ENCODE results near the gene MED27.

The MED27 gene

GRCh38 chr9:131815970-131816873 is 263.4 kb downstream of the MED27 start:
- no peaks in the 10 kb centered on the region for H3K4me1 ChIP-seq (ENCODE audit: control insufficient read depth in 1 of 2, insufficient read depth in 1 of 2, low read depth in 1 of 2, low read length in 1 of 2)
- H3K27me3 ChIP-seq: peaks cover 69% of the 10 kb centered on the region
- no peaks in the 10 kb centered on the region for H3K36me3 ChIP-seq
- no peak overlapping the region for H3K4me3 ChIP-seq (ENCODE audit: low read depth in 1 of 2, low read length in 1 of 2)
- TF ChIP-seq, protein P1, sequence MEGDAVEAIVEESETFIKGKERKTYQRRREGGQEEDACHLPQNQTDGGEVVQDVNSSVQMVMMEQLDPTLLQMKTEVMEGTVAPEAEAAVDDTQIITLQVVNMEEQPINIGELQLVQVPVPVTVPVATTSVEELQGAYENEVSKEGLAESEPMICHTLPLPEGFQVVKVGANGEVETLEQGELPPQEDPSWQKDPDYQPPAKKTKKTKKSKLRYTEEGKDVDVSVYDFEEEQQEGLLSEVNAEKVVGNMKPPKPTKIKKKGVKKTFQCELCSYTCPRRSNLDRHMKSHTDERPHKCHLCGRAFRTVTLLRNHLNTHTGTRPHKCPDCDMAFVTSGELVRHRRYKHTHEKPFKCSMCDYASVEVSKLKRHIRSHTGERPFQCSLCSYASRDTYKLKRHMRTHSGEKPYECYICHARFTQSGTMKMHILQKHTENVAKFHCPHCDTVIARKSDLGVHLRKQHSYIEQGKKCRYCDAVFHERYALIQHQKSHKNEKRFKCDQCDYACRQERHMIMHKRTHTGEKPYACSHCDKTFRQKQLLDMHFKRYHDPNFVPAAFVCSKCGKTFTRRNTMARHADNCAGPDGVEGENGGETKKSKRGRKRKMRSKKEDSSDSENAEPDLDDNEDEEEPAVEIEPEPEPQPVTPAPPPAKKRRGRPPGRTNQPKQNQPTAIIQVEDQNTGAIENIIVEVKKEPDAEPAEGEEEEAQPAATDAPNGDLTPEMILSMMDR (IDR thresholded peaks at IDR 0.05): no peak
- H3K9me3 ChIP-seq: no peaks in the 10 kb centered on the region
- H3K27ac ChIP-seq: no peak overlapping the region

- no peaks in the 10 kb centered on the region for H3K4me1 ChIP-seq (ENCODE audit: control insufficient read depth in 1 of 2, insufficient read depth in 1 of 2, low read depth in 1 of 2, low read length in 1 of 2)
- H3K36me3 ChIP-seq: no peaks in the 10 kb centered on the region
- H3K4me3 ChIP-seq (ENCODE audit: low read depth in 1 of 2, low read length in 1 of 2): no peak overlapping the region
- TF ChIP-seq, protein P1 (IDR thresholded peaks at IDR 0.05): no peak
- H3K27me3 ChIP-seq: peaks cover 56% of the 10 kb centered on the region
- no peak overlapping the region for H3K27ac ChIP-seq
- H3K9me3 ChIP-seq: no peaks in the 10 kb centered on the region
These were observed 265.0 kb downstream of the MED27 start for GRCh38 chr9:131814707-131815106.

DNA sequence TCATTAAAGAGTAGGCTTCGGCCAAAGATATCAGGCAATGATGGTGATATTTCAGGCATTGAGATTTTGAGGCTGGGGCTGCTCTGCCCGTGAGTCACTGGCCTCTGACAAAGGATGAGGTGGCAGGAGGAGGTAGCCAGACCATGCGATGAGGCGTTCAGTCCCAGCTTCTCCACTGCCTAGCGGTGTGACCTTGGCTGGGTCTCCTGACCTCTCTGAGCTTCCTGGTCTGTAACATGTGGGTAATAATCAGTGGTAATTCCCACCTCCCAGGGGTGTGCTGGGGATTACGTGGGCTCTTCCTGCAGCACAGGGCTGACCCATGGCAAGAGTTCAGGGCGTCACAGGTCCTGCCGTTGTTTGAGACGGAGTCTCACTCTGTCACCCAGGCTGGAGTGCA is 266.6 kb downstream of the MED27 start:
- TF ChIP-seq, protein P1 (IDR thresholded peaks at IDR 0.05): no peak
- H3K27me3 ChIP-seq: peaks cover 53% of the 10 kb centered on the region

GRCh38 chr9:131812116-131812790 is 267.4 kb downstream of the MED27 start:
- peaks cover 53% of the 10 kb centered on the region for H3K27me3 ChIP-seq
- no peaks in the 10 kb centered on the region for H3K4me1 ChIP-seq (ENCODE audit: control insufficient read depth in 1 of 2, insufficient read depth in 1 of 2, low read depth in 1 of 2, low read length in 1 of 2)
- TF ChIP-seq, protein P1 (IDR thresholded peaks at IDR 0.05): no peak
- H3K4me3 ChIP-seq (ENCODE audit: low read depth in 1 of 2, low read length in 1 of 2): no peak overlapping the region
- H3K27ac ChIP-seq: no peak overlapping the region
- no peaks in the 10 kb centered on the region for H3K9me3 ChIP-seq
- H3K36me3 ChIP-seq: no peaks in the 10 kb centered on the region

More for the DNA sequence above, 266.6 kb downstream of the MED27 start:
- no peaks in the 10 kb centered on the region for H3K9me3 ChIP-seq
- no peak overlapping the region for H3K4me3 ChIP-seq (ENCODE audit: low read depth in 1 of 2, low read length in 1 of 2)
- H3K36me3 ChIP-seq: no peaks in the 10 kb centered on the region
- no peak overlapping the region for H3K27ac ChIP-seq
- no peaks in the 10 kb centered on the region for H3K4me1 ChIP-seq (ENCODE audit: control insufficient read depth in 1 of 2, insufficient read depth in 1 of 2, low read depth in 1 of 2, low read length in 1 of 2)

- no peak overlapping the region for H3K4me3 ChIP-seq (ENCODE audit: low read depth in 1 of 2, low read length in 1 of 2)
- no peaks in the 10 kb centered on the region for H3K36me3 ChIP-seq
- H3K27ac ChIP-seq: no peak overlapping the region
- peaks cover 54% of the 10 kb centered on the region for H3K27me3 ChIP-seq
- H3K9me3 ChIP-seq: no peaks in the 10 kb centered on the region
- TF ChIP-seq, protein P1 (IDR thresholded peaks at IDR 0.05): no peak
- no peaks in the 10 kb centered on the region for H3K4me1 ChIP-seq (ENCODE audit: control insufficient read depth in 1 of 2, insufficient read depth in 1 of 2, low read depth in 1 of 2, low read length in 1 of 2)
These were observed 268.3 kb downstream of the MED27 start for GRCh38 chr9:131811405-131811804.
